ENCODE data around the gene PRDM16.

Gene PRDM16

DNA sequence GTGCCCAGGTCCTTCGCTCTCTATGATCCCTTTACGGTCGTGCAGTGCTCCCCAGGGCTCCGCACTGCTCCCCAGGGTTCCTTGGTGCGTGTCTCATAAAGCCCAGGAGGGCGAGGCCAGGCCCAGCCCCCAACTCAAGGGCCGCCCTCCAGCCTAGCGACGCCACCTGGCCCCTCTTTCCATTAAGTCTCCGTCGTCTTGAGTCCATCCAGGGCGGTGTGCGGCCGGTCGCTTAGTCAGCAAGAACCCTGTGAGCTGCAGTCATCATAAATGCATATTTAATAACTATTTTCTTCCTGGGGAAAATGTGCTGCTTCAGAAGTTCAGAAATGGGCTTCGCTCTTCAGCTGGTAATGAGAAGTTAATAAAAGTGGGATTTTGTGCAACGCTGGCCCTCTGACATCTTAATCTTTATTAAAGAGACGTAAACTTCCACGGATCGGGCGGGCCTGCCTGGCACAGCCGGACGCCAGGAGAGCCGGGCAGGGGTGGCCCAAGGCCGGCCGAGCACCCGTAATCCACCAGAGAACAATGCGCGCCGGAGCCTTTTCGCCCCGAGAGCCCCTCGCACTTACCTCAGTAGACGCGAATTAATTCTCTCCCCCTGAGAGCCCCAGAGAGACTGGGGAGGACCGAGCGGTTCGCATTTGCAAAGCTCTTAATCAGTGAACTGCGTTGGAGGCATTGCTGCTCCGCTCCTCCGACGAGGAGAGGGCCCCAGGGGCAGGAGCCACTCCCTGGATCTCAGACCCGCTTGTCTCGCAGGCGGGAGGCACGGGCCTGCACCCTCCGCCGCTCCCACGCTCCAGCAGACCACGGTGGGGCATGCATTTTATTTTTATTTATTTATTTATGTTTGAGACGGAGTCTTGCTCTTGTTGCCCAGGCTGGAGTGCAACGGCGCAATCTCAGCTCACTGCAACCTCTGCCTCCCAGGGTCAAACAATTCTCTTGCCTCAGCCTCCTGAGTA, 197.1 kb downstream of the PRDM16 start:
- Histone ChIP-seq H3K9me3 (ENCODE audit: control insufficient read depth, insufficient read depth, low read length) (no peaks in the 10 kb centered on the region), H3K4me3 (ENCODE audit: low read depth, low read length) (no peak overlapping the region), H3K27me3 (ENCODE audit: control insufficient read depth, insufficient read depth, low read length) (no peaks in the 10 kb centered on the region)

GRCh38 chr1:3266870-3267549, 198.0 kb downstream of the PRDM16 start:
- no peaks in the 10 kb centered on the region for H3K4me1 ChIP-seq (ENCODE audit: control insufficient read depth, insufficient read depth, low read length)
- no peaks in the 10 kb centered on the region for H3K27me3 ChIP-seq (ENCODE audit: control insufficient read depth, insufficient read depth, low read length)
- no peaks in the 10 kb centered on the region for H3K36me3 ChIP-seq (ENCODE audit: control insufficient read depth, insufficient read depth, low read length)
- no peak overlapping the region for H3K27ac ChIP-seq (ENCODE audit: low read depth, low read length)
- H3K9ac ChIP-seq (ENCODE audit: low read depth, low read length) = no peak overlapping the region
- no peak overlapping the region for H3K4me3 ChIP-seq (ENCODE audit: low read depth, low read length)
- no peaks in the 10 kb centered on the region for H3K9me3 ChIP-seq (ENCODE audit: control insufficient read depth, insufficient read depth, low read length)

More for the DNA sequence above, 197.1 kb downstream of the PRDM16 start:
- no peaks in the 10 kb centered on the region for H3K36me3 ChIP-seq (ENCODE audit: control insufficient read depth, insufficient read depth, low read length)
- H3K9ac ChIP-seq (ENCODE audit: low read depth, low read length) = no peak overlapping the region
- H3K4me1 ChIP-seq (ENCODE audit: control insufficient read depth, insufficient read depth, low read length) = no peaks in the 10 kb centered on the region
- no peak overlapping the region for H3K27ac ChIP-seq (ENCODE audit: low read depth, low read length)

GRCh38 chr1:3267550-3268270, 198.7 kb downstream of the PRDM16 start:
- Histone ChIP-seq H3K4me3 (ENCODE audit: low read depth, low read length) (no peak overlapping the region), H3K27ac (ENCODE audit: low read depth, low read length) (no peak overlapping the region), H3K9ac (ENCODE audit: low read depth, low read length) (no peak overlapping the region), H3K4me1 (ENCODE audit: control insufficient read depth, insufficient read depth, low read length) (no peaks in the 10 kb centered on the region), H3K9me3 (ENCODE audit: control insufficient read depth, insufficient read depth, low read length) (no peaks in the 10 kb centered on the region), H3K36me3 (ENCODE audit: control insufficient read depth, insufficient read depth, low read length) (no peaks in the 10 kb centered on the region), H3K27me3 (ENCODE audit: control insufficient read depth, insufficient read depth, low read length) (no peaks in the 10 kb centered on the region)

DNA sequence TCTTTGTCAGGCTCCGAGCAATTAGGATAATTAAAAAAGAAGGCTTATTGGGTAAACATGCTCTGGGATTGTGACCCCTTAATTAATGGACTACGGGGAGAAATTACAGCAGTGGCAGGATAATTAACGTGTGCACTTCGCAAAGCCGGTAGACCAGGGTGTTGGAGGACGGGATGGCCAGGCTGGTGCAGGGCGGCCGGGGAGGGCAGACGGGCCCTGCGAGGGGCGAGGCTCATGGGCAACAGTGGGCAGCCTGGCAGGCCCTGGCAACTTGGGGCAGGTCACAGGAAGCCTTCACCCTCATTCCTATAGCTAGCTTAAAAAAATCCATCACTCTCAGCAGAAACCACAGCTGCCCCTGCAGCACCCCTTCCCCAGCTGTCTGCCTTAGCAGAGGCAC, 199.3 kb downstream of the PRDM16 start:
- no peaks in the 10 kb centered on the region for H3K4me1 ChIP-seq (ENCODE audit: control insufficient read depth, insufficient read depth, low read length)
- H3K36me3 ChIP-seq (ENCODE audit: control insufficient read depth, insufficient read depth, low read length) = no peaks in the 10 kb centered on the region
- H3K9me3 ChIP-seq (ENCODE audit: control insufficient read depth, insufficient read depth, low read length) = no peaks in the 10 kb centered on the region
- no peaks in the 10 kb centered on the region for H3K27me3 ChIP-seq (ENCODE audit: control insufficient read depth, insufficient read depth, low read length)
- H3K9ac ChIP-seq (ENCODE audit: low read depth, low read length) = no peak overlapping the region
- H3K27ac ChIP-seq (ENCODE audit: low read depth, low read length) = no peak overlapping the region
- H3K4me3 ChIP-seq (ENCODE audit: low read depth, low read length) = no peak overlapping the region

DNA sequence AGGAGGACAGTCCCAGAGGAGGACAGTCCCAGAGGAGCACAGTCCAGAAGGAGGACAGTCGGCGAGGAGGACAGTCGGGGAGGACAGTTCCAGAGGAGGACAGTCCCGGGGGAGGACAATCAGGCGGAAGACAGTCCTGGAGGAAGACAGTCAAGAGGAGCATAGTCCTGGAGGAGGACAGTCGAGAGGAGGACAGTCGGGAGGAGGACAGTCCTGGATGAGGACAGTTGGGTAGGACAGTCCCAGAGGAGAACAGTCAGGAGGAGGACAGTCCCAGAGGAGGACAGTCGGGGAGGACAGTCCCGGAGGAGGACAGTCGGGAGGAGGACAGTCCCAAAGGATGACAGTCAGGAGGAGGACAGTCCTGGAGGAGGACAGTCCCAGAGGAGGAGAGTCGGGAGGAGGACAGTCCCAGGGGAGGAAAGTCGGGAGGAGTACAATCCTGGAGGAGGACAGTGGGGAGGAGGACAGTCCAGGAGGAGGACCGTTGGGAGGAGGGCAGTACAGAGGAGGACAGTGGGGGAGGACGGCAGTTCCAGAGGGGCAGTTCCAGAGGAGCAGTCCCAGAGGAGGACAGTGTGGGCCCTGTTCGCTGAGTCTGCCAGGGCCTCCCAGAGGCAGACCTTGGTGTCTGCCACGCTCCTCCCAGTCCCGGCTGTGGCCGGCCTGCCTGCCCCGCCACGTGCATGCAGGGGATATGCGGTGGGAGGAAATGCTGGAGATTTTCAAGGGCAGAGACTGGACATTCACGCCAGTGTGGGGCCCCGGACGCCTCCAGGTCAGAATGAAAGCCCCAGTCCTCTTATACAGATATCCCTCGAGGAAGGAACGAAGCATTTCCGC, 201.6 kb downstream of the PRDM16 start:
- H3K4me1 ChIP-seq (ENCODE audit: control insufficient read depth, insufficient read depth, low read length) = no peaks in the 10 kb centered on the region
- no peak overlapping the region for H3K27ac ChIP-seq (ENCODE audit: low read depth, low read length)
- H3K9me3 ChIP-seq (ENCODE audit: control insufficient read depth, insufficient read depth, low read length) = no peaks in the 10 kb centered on the region
- no peak overlapping the region for H3K9ac ChIP-seq (ENCODE audit: low read depth, low read length)
- no peak overlapping the region for H3K4me3 ChIP-seq (ENCODE audit: low read depth, low read length)
- H3K36me3 ChIP-seq (ENCODE audit: control insufficient read depth, insufficient read depth, low read length) = no peaks in the 10 kb centered on the region
- H3K27me3 ChIP-seq (ENCODE audit: control insufficient read depth, insufficient read depth, low read length) = no peaks in the 10 kb centered on the region

- H3K9ac ChIP-seq (ENCODE audit: low read depth, low read length) = no peak overlapping the region
- H3K9me3 ChIP-seq (ENCODE audit: control insufficient read depth, insufficient read depth, low read length) = no peaks in the 10 kb centered on the region
- no peak overlapping the region for H3K4me3 ChIP-seq (ENCODE audit: low read depth, low read length)
- H3K4me1 ChIP-seq (ENCODE audit: control insufficient read depth, insufficient read depth, low read length) = no peaks in the 10 kb centered on the region
- no peaks in the 10 kb centered on the region for H3K27me3 ChIP-seq (ENCODE audit: control insufficient read depth, insufficient read depth, low read length)
- no peak overlapping the region for H3K27ac ChIP-seq (ENCODE audit: low read depth, low read length)
- H3K36me3 ChIP-seq (ENCODE audit: control insufficient read depth, insufficient read depth, low read length) = no peaks in the 10 kb centered on the region
Measured at GRCh38 chr1:3271866-3272265, 202.9 kb downstream of the PRDM16 start.

DNA sequence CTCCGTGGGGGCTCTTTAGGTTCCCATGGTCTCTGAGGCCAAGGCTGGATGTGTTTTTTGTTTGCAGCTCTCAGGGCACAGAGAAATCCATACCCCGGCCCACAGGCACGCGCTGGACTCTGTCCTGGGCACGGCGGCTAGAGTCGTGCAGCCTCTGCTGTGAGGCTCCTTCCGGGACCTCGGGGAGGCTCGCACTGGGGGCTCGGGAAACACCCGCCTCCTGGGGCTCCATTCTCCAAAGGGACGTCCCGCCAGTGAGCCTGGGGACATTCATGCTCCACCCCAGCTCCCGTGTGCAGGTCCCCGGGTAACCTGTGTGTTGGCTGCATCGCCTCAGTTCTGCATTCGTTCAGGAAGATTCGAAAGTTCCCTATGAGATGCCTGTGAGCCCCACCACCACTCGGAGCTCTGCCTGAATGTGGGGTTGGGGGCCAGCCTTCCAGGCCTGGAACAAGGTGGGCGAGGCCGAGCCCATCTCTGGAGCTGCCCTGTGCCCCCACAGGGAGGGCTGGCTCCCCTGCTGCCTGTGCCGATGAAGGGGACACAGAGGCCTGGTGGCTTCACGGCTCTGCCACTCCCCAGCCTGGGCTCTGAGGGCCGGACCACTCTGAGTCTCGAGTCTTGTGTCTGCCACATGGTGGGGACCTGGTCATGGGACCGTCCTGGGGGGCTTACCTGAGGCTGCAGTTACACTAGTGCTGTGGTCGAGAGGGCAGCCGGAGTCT, 203.5 kb downstream of the PRDM16 start:
- Histone ChIP-seq H3K4me3 (ENCODE audit: low read depth, low read length) (no peak overlapping the region), H3K36me3 (ENCODE audit: control insufficient read depth, insufficient read depth, low read length) (no peaks in the 10 kb centered on the region), H3K27ac (ENCODE audit: low read depth, low read length) (no peak overlapping the region), H3K4me1 (ENCODE audit: control insufficient read depth, insufficient read depth, low read length) (no peaks in the 10 kb centered on the region), H3K9me3 (ENCODE audit: control insufficient read depth, insufficient read depth, low read length) (no peaks in the 10 kb centered on the region), H3K9ac (ENCODE audit: low read depth, low read length) (no peak overlapping the region), H3K27me3 (ENCODE audit: control insufficient read depth, insufficient read depth, low read length) (no peaks in the 10 kb centered on the region)

DNA sequence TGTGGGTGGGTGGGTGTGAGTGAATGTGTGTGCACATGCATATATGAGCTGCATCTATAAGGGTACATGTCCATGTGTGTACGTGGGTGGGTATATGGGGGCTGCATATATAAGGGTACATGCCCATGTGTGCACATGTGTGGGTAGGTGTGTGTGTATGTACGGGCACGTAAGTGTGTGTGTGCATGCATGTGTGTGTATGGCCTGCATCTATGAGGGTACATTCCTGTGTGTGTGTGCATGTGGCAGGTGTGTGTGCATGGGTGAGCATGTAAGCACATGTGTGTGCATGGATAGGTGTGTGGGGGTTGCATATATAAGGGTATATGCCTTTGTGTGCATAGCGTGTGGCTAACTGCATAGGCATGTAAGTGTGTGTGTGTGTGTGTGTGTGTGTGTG, 204.4 kb downstream of the PRDM16 start:
- H3K4me3 ChIP-seq (ENCODE audit: low read depth, low read length) = no peak overlapping the region
- H3K9me3 ChIP-seq (ENCODE audit: control insufficient read depth, insufficient read depth, low read length) = no peaks in the 10 kb centered on the region
- no peaks in the 10 kb centered on the region for H3K4me1 ChIP-seq (ENCODE audit: control insufficient read depth, insufficient read depth, low read length)
- no peaks in the 10 kb centered on the region for H3K36me3 ChIP-seq (ENCODE audit: control insufficient read depth, insufficient read depth, low read length)
- no peak overlapping the region for H3K9ac ChIP-seq (ENCODE audit: low read depth, low read length)
- H3K27ac ChIP-seq (ENCODE audit: low read depth, low read length) = no peak overlapping the region
- H3K27me3 ChIP-seq (ENCODE audit: control insufficient read depth, insufficient read depth, low read length) = no peaks in the 10 kb centered on the region

DNA sequence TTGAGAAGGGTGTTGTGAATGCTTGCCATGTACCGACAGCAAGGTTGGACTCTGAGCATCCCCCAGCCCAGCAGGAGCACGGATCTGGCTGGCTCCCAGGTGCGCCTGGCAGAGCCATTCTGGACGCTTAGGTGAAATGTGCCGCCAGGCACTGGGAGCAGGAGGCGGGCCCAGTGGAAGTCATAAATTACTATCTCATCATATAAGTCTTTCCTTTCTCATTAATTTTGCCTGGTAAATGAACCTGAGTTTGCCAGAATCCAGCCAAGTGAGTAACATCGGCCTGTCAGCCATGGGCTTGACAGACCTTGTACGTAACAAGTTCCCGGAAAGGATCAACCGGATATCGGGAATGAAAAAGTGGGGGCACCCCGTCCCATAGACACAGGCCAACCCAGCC, 206.0 kb downstream of the PRDM16 start:
- Histone ChIP-seq H3K36me3 (ENCODE audit: control insufficient read depth, insufficient read depth, low read length) (no peaks in the 10 kb centered on the region), H3K27ac (ENCODE audit: low read depth, low read length) (no peak overlapping the region), H3K4me3 (ENCODE audit: low read depth, low read length) (no peak overlapping the region), H3K9ac (ENCODE audit: low read depth, low read length) (no peak overlapping the region), H3K9me3 (ENCODE audit: control insufficient read depth, insufficient read depth, low read length) (no peaks in the 10 kb centered on the region), H3K27me3 (ENCODE audit: control insufficient read depth, insufficient read depth, low read length) (no peaks in the 10 kb centered on the region), H3K4me1 (ENCODE audit: control insufficient read depth, insufficient read depth, low read length) (no peaks in the 10 kb centered on the region)
